T47D (cell line): ENCODE measurements around the gene PMEPA1.

Experiments used
- DNase-seq, 2 experiments: peaks; one replicate each; pipeline versions ENCODE4 v3.0.0 to v3.0.0-alpha.2; 2011 to 2012; ENCODE audit warnings: low read depth in 1 of 2, low spot score in 1 of 2
- JUND ChIP-seq: IDR thresholded peaks from 2 replicates; pipeline ENCODE4 v1.6.1; 2012; ENCODE audit warnings: low read depth
- in situ Hi-C: cut with HindIII; loops from 2 replicates; pipeline ENCODE4 v1.10.0; 2016; ENCODE audit warnings: low sequenced_read_pairs, low pct_unique_long_range_greater_than_20kb

The PMEPA1 gene

DNA sequence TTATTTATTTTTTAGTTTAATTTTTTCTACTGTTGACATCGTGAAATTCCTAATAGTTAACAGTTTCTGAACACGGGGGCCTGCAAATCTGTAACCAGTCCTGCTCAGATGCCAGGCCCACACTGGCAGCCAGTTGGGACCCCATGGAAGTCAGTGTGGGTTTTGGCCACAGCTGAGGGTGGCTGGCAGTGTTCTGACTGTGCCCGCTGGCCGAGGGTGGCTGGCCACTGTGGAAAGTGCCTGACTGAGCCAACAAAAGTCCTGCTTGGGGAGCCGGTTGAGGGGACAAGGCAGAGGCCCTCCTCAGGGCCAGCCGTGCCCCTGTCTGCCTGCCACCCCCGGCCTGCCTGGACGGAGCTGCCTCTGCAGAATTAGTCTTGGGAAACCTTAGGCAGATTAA, 4.1 kb upstream of the PMEPA1 start:
- no peak for DNase-seq
- TF ChIP-seq JUND: no peak
- in situ Hi-C loops: no loop called here

DNA sequence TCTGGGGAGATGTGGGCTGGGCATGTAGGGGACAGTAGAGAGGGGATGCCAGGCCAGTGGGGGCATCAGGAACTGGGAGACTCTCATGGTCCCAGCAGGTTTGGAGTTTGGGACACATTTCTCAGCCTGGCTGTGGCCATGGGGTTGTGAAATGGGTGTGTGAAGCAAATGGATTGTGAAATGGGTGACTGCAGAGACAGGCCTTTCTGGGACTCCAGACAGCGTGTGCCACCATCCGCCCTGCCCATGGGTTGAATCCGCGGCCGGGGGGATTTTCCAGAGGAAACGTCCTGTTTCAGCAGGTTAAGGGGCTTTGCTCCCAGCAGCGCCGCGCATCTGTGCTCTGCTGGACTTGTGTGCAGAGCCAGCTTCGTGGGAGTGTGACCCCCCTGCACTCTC, 3.7 kb upstream of the PMEPA1 start:
- in situ Hi-C loops: no loop called here
- DNase-seq: no peak
- TF ChIP-seq JUND: no peak

DNA sequence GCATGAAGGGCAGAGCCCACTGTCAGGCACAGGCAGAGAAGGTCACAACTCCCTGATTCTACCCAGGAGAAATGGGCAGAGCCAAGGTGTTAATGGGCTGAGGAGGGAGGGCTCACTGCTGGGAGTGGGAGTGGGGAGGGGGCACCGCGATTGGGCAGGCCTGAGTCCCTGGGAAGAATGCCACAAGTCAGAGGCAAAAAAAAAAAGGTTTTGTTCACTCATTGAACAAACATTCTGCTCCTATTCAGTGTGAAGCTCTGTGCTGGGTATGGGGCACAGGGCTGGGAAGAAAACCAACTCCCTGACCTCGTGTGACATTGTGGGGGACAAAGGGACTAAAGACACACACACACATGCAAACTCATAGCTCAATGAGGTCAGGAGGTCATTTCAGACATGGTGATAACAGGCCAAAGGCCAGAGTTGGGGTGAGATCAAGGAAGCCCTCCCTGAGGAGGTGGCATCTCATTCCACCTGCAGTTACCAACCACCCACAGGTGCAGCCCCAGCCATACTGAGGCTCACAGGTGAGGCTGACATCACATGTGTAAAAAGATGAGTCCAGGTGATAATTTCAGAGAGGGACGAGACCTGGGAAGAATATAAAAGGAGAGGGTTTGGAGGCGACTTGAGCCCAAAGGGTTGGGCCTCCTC, 3.2 kb upstream of the PMEPA1 start:
- in situ Hi-C loops: no loop called here
- DNase-seq: no peak
- no peak for TF ChIP-seq JUND

DNA sequence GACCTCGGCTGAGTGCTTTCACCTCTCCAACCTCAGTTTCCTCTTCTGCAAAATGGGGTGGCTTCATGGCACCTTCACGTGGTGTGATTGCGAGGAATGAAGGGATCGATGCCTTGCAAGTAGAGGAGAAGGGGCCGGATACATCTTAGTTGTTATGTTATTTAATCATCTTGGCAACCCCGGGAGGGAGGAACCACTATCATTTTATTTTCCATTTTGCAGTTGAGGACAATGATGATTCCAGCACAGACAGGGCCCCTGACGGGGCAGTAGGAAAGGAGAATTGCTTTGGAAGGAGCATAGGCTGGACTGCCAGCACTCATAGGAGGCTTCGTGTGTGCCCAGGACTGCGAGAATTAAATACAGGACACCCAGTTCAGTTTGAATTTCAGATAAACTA, 2.5 kb upstream of the PMEPA1 start:
- no peak for DNase-seq
- no peak for TF ChIP-seq JUND
- in situ Hi-C loops: no loop called here

DNA sequence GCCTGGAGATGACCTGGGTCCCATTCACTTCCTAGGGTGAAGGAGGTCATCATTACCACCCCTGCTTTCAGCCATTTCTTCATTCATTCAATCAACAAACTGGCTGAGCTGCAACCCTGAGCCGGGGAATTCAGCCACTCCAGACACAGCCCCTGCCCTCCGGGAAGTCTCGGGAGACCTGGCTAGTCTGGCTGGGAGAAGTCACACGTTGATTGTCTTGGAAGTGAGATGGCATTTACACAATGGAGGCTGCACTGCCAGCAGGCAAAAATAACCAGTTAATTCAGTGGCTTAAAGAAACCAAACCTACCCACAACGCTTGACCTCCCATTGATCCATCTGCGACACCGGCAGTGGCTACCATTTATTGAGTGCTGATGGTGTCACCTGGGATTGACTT, 2.0 kb upstream of the PMEPA1 start:
- TF ChIP-seq JUND: no peak
- peak in 1 of 2 experiments; percentile 26 for DNase-seq
- in situ Hi-C loops: no loop called here

DNA sequence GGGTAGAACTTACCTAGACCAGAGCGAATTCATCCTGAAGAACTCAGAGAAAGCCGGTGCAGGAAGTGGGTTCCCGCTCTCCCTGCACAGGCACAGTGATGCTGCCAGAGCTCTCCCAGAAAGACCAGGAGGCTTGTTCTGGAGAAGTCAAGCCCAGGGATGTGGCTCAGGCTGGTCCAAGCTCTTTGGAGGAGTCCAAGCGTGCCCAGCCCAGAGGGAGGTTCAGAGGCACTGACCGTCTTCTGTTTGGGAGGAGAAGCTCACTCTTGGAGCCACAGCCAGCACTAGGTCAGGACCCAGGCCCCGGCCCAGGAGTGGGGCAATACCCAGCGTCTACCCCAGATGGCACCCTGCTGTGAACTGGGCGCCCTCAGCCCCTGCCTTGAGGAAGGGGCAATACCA, 1.5 kb upstream of the PMEPA1 start:
- no peak for TF ChIP-seq JUND
- peak; percentile 35 to 50 for DNase-seq
- in situ Hi-C loops: no loop called here

DNA sequence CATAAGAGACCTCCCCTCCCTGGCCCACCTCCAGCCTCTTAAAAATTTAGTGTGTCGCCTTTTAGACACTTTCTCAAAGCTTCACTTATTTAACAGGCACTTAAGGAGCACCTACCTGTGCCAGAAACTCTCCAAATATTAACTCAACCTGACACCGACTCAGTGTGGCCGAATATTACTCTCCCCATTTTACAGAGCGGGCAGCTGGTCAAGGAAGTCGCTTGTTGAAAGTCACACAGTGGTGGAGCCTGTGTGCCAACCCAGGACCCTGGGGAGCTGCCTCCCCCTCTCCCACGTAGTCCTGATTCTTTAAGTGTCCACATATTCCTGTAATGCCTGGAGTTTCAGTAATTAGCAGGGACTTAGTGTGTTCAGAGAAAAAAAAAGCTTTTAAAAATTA, 1.0 kb upstream of the PMEPA1 start:
- peak; percentile 43 to 45 for DNase-seq
- TF ChIP-seq JUND: no peak
- in situ Hi-C loops: no loop called here

DNA sequence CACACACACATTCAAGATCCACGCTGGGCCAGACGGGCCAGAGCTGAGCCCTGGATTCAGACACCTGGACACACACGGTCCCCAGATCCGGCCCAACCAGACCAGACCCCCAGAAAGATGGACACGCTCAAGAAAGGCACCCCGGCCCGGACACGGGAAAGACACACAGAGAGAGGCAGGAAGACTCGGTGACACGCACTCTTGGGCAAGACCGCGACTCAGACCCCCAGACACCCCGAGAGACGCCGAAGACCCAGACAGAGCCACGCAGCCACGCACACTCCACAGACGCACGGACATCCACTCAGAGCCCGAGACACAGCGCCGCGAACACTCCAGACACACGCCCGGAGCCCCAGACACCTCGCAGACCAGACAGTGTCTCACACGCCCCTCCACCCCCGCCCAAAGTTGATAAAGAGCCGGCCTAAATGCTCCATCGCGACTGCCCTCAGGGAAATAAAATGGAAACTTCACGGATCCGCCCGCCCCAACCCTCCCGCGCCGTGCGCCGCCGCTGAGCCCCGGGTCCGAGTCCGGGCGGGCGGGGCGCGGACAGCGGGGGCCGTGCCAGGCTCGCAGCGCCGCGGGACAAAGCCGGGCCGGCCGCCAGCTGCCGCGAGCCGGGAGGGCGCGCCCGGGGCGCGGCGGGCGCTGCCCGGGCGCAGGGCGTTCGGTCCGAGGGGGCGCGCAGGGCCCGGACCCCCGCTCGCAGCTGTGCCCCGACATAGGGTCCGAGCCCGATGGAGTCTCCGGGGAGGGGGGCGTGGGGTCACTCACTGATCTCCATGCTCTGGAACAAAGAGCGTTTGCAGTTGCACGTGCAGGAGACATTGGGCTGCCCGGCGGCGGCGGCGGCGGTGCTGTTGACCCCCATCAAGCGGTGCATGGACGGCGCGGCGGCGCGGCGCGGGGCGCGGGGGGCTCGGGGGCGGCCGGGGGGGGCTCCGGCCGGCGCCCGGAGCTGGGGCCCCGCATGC, 831 bp downstream of the PMEPA1 start:
- in situ Hi-C loops: no loop called here
- peak; percentile 32 to 50 for DNase-seq
- no peak for TF ChIP-seq JUND

DNA sequence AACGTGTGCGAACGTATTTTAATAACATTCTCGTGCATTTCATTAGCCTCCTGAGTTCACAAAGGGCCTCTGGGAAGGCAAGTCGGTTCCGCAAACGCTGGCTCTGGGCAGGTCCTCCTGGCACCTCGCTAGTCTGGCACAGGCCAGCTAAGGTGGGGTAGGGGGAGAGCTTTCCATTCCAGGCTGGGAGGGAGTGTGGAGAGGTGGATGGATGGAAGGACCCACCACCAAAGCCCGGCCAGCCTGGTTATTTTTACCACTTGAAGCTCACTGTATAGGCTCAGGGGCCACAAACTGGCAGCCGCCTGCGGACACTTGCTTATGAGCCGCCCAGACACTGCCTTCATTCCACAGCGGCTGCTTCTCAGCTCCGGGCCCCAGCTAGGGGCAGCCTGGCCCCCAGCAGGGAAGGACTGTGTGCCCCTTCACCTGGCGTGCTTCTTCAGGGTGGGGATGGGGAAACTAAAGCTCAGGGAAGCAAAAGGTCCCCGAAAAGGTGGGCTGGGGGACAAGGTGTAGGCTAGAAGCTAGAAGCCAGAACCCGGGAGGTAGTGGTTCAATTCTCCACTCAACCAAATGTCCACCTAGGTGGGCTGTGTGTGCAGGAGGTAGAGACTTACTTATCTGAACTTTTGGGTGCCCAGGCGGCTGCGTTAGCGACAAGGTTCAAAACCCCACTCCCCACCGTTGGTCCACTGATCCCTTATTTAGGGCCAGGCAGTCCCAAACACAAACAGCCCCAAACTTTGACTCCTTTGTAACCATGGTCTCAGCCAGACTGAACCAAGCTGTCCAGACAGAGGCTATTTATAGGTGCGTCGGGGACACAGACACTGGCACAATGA, 1.7 kb downstream of the PMEPA1 start:
- TF ChIP-seq JUND: no peak
- in situ Hi-C loops: no loop called here
- DNase-seq: peak in 1 of 2 experiments; percentile 50

DNA sequence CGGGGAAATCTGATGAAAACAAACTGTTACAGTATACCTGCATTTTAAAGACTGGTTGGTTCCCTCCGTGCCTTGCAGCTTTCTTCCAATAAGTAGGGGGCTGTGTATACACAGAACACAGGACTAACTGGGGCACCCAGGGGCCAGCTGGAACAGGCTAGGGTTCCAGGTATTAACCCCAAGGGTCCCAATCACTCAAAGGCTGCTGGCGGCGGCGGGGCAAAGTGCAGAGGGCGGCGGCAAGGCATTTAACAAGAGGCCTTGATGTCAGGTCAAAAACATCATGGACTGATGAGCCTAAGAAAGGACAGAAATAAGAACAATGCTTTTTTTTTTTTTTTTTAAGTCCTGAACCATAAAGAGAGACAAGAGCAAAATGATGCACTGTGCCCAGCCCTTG, 2.5 kb downstream of the PMEPA1 start:
- no peak for TF ChIP-seq JUND
- in situ Hi-C loops: no loop called here
- DNase-seq: no peak

DNA sequence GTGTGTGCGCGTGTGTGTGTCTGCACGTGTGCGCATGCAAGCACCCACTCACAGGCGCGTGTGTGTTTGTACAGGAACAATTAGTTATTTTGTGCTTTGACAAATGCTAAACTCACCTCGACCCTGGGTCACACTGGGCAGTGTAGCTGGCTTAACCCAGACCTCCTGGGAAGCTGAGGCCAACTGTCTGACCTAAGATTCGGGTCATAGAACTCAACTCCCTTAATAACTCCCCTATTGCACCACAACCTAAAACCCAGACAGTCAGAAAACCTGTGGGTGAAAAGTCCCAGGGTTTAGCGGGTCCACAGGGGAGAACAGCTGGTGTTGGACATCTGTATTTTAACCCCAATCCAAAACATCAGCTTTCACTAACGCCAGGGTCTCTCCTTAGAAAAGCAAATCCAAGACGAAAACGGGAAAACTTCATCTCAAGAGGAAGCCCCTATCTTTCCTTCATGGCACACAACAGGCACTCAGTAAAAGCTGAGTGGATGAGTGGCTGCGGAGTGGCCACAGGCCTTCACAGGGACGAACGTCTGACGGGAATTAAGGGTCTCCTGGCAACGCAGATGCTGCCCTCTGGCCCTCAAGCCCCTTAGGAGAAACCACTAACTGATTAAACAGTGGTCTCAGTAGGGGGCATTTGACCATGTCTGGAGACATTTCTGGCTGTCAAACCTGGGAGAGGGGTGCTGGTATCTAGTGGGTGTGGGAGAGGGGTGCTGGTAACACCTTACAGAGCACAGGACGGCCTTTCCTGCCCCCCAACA, 4.5 kb downstream of the PMEPA1 start:
- in situ Hi-C loops: no loop called here
- no peak for DNase-seq
- TF ChIP-seq JUND: no peak

DNA sequence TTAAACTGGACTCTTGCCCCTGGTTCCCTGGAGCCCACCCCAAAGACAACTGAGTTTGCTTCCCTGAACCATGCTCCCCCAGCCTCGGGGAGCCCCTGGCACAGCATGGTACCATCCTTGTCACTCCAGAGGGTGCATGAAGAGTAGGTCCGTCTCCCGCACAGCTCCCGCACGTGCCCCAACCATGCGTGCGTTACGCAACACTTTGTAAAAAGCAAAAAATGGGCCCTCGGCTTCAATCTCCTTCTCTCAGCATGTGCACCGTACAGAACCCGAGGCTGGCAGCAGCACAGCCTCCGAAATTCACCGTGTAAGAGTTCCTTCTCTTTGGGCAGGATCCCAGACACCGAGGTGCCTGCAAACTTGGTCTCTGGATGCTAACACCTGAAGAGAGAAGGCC, 5.6 kb downstream of the PMEPA1 start:
- no peak for DNase-seq
- in situ Hi-C loops: no loop called here
- TF ChIP-seq JUND: no peak
